ENCODE results near the gene THADA. TPM values are rescaled to one million over a fixed set of nuclear protein-coding genes. Genes with fewer than 3 reads are reported as not detected.

The THADA gene
- polyA plus RNA-seq, 1 experiment = 21.6 TPM

DNA sequence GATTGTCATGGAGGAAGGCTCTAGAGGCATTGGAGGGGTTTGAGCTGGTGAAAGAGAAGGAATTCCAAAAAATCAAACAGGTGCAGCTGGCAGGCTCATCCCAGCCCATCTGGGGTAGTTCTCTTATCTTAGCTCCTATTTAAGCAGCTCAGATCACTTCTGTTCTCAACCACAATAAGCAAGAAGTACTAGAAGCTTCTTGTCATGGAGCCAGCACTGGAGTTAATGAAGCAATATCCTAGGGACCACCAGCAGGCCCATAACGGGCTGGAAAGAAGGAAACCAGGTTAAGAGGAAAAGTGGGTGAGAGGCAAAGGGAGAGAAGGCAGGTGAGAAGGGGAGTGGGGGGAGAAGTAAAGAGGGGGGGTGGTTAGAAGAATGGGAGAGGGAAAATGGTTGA, 268.7 kb downstream of the THADA start:
- TF ChIP-seq, protein P1, sequence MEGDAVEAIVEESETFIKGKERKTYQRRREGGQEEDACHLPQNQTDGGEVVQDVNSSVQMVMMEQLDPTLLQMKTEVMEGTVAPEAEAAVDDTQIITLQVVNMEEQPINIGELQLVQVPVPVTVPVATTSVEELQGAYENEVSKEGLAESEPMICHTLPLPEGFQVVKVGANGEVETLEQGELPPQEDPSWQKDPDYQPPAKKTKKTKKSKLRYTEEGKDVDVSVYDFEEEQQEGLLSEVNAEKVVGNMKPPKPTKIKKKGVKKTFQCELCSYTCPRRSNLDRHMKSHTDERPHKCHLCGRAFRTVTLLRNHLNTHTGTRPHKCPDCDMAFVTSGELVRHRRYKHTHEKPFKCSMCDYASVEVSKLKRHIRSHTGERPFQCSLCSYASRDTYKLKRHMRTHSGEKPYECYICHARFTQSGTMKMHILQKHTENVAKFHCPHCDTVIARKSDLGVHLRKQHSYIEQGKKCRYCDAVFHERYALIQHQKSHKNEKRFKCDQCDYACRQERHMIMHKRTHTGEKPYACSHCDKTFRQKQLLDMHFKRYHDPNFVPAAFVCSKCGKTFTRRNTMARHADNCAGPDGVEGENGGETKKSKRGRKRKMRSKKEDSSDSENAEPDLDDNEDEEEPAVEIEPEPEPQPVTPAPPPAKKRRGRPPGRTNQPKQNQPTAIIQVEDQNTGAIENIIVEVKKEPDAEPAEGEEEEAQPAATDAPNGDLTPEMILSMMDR (IDR thresholded peaks at IDR 0.05; ENCODE audit: insufficient read depth, low read depth, low read length) = no peak
- CTCF ChIA-PET = interaction anchor here (0.6 to 2.5 kb wide), 2 partner anchors 8 to 82 kb away, joined by 3 to 7 read pairs; no protein-coding TSS in a partner anchor
- POLR2A ChIA-PET = no interaction called here
- Histone ChIP-seq H3K4me3 (ENCODE audit: low read depth, low read length) (no peak overlapping the region), H3K27me3 (ENCODE audit: control insufficient read depth, insufficient read depth, low read length) (no peaks in the 10 kb centered on the region), H3K36me3 (ENCODE audit: control insufficient read depth, insufficient read depth, low read length) (no peaks in the 10 kb centered on the region)
- DNase-seq (ENCODE audit: low read depth) = no peak

DNA sequence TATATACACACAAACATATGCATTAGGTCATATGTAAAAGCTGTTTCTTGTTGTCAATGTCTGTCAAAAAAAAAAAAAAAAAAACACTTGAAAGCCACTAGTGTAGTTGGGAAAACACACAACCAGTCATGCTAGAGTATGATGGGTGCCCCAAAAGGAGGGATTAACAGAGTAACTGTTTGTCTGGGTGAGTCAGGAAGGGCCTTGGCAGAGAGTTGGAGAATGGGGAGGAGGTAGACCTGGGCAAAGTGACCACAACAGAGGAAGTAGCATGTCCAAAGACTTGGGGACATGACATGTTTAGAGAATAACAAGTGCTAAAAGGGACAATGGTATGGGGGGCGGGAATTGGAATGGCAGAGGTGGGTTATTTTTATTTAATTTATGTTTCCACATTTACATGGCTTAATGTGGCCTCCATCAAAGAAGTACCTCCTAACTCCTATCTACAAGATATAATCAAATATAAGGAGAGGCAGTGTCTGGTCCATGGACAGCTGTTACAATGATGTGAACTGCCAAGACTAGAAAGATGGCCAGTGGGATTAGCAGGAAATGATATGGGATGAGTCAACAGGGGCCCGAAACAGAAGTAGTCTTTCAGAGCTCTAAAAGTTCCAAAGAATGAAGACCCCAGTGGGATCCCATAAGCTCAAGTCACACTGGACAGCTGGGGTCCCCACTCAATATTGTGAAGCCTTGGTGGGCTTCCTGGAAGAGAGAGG, 269.6 kb downstream of the THADA start:
- ChIA-PET POLR2A (no interaction called here), CTCF (interaction anchor here (2.5 kb wide), 1 partner anchor 7 kb away, joined by 7 read pairs; no protein-coding TSS in a partner anchor)
- Histone ChIP-seq H3K4me3 (ENCODE audit: low read depth, low read length) (no peak overlapping the region), H3K27me3 (ENCODE audit: control insufficient read depth, insufficient read depth, low read length) (no peaks in the 10 kb centered on the region), H3K36me3 (ENCODE audit: control insufficient read depth, insufficient read depth, low read length) (no peaks in the 10 kb centered on the region)
- no peak for DNase-seq (ENCODE audit: low read depth)
- TF ChIP-seq, protein P1 (IDR thresholded peaks at IDR 0.05; ENCODE audit: insufficient read depth, low read depth, low read length) = no peak

DNA sequence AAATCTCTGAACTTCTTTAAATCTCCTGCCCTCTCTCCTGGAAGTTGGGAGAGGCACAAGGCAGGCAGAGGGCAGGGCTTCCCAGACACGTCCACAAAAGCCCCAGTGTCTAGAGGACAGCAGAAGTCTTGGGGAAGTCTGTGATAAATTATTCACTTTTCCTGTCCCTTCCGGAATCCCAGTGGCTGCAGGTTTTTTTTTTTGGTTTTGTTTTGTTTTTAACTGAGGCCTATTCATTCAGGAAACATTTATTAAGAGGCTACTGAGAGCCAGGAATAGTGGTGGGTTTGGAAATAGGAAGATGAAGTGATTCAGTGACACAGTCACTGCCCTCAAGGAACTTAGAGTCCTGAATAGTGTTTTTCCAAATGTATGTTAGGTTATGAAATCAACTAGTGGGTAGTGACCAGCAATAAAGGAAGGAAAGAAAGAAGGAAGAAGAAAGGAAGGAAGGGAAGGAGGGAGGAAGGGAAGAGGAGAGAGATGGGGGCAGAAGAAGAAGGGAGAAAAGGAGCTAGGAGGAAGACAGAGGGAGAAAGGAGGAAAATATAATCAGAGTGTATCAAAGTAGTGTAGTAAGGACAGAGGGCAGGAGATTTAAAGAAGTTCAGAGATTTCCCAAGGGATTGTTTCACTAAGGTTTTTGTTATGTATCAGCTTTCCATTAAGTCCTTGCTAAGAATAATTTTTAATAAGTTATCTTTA, 270.6 kb downstream of the THADA start:
- POLR2A ChIA-PET = no interaction called here
- no peak for DNase-seq (ENCODE audit: low read depth)

DNA sequence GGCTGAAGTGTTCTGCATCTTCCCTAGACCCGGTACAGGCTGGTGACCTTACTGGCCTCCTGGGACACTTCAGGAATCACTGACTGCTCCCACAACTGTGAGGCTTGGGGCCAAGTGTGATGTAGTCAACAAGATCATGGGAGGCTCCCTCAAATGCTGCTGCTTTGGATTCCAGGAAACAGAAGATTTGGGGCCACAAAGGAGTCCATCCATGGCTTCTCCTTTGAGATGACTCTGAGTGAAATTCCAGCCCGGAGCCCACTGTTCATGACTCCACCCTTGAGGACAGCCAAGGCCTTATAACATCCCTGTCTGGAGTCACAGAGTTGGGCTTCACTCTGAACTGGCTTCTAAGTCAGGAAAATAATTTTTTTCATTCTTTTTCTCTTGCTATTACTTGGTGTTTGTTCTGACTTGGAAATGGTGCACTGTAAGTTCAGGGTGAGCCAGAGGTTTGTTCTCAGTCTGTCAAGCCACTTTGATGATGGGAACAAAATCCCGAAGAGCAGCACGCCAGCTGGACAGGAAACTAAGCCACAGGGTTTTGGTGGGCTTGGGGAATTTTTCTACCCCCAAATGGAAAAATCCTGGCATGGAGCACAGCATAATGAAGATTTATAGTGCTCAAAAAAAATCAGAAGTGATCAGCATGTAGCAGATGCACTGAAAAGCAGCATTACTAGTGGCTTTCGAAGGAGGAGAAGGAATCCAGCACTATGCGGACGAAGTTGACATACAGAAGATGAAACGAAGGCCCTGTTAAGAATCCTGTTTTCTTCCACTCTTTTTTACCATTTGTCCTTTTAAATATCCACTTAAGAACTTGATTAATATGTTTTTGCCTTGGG, 271.4 kb downstream of the THADA start:
- no peak for DNase-seq (ENCODE audit: low read depth)
- ChIA-PET CTCF (interaction anchor here (1.5 kb wide), 1 partner anchor 10 kb away, joined by 3 read pairs; no protein-coding TSS in a partner anchor), POLR2A (no interaction called here)
- no peaks in the 10 kb centered on the region for H3K27me3 ChIP-seq (ENCODE audit: control insufficient read depth, insufficient read depth, low read length)
- no peak overlapping the region for H3K4me3 ChIP-seq (ENCODE audit: low read depth, low read length)
- TF ChIP-seq, protein P1 (IDR thresholded peaks at IDR 0.05; ENCODE audit: insufficient read depth, low read depth, low read length) = no peak
- H3K36me3 ChIP-seq (ENCODE audit: control insufficient read depth, insufficient read depth, low read length) = no peaks in the 10 kb centered on the region

More for the DNA sequence above, 270.6 kb downstream of the THADA start:
- Histone ChIP-seq H3K36me3 (ENCODE audit: control insufficient read depth, insufficient read depth, low read length) (no peaks in the 10 kb centered on the region), H3K4me3 (ENCODE audit: low read depth, low read length) (no peak overlapping the region), H3K27me3 (ENCODE audit: control insufficient read depth, insufficient read depth, low read length) (no peaks in the 10 kb centered on the region)
- CTCF ChIA-PET = no interaction called here
- TF ChIP-seq, protein P1 (IDR thresholded peaks at IDR 0.05; ENCODE audit: insufficient read depth, low read depth, low read length) = no peak

DNA sequence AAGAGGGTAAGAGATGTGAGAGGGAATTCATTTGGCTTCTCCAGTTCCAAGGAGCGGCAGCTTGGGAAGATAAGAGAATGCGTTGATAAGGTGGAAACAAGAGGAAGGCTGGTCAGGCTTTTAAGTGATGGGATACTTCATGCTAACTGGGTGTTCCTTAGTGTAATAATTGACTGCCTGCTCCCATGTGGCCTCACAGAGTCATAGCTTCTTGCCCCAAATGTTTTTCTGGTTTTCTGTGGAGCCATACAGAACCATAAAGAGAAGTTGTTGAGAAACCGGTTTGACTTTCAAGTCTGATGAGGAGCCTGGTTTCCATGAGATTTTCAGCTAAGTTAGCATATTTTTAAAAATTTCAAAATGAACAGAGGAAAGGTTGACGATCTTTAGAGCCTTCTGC, 272.0 kb downstream of the THADA start:
- ChIA-PET POLR2A (no interaction called here), CTCF (interaction anchor here (1.5 kb wide), 1 partner anchor 11 kb away, joined by 3 read pairs; no protein-coding TSS in a partner anchor)
- Histone ChIP-seq H3K27me3 (ENCODE audit: control insufficient read depth, insufficient read depth, low read length) (no peaks in the 10 kb centered on the region), H3K4me3 (ENCODE audit: low read depth, low read length) (no peak overlapping the region), H3K36me3 (ENCODE audit: control insufficient read depth, insufficient read depth, low read length) (no peaks in the 10 kb centered on the region)
- TF ChIP-seq, protein P1 (IDR thresholded peaks at IDR 0.05; ENCODE audit: insufficient read depth, low read depth, low read length) = no peak
- DNase-seq (ENCODE audit: low read depth) = no peak

All from BJ (cell line).